Keratinocyte (primary cell): ENCODE measurements around the gene IL1RL1.

Experiments
- EZH2 ChIP-seq: IDR thresholded peaks from one replicate; pipeline ENCODE4 v1.6.1; 2012; ENCODE audit warnings: inconsistent platforms, mild to moderate bottlenecking, low read length, moderate library complexity
- TF ChIP-seq, protein P1 (sequence below), 3 experiments: IDR thresholded peaks in 1 of 3; conservative IDR thresholded peaks in 1 of 3; optimal IDR thresholded peaks in 1 of 3; 2 replicates in 2 of 3; 3 replicates in 1 of 3; pipeline versions ENCODE3 to v1.5.1; 2011; ENCODE audit warnings: low read length in 3 of 3, mild to moderate bottlenecking in 3 of 3, moderate library complexity in 2 of 3, control low read depth in 1 of 3, inconsistent platforms in 1 of 3; ENCODE audit not compliant: insufficient read depth in 2 of 3; ENCODE audit errors: extremely low read depth in 1 of 3

DNA sequence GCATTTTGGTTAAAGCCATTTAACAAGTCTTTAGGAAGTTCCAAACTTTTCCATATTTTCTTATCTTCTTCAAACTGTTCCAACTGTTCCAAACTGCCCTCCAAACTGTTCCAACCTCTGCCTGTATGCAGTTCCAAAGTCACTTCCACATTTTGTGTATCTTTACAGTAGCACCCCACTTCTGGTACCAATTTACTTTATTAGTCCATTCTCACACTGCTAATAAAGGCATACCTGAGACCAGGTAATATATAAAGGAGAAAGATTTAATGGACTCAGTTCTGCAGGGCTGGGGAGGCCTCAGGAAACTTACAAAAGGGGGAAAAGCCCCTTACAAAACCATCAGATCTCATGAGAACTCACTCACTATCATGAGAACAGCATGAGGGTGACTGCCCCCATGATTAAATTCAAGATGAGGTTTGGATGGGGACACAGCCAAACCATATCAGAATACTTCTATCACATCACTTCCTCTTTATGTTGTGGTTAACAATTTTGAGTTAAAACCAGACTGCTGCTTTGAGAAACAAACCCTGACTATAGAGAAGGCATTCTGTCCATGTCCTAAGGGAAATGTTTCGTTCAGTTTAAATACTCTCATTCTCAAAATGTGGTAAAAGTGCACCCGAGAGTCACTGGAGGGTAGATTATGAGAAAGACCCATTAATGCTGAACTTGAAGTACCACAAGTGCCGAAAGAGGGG, 55.2 kb downstream of the IL1RL1 start:
- TF ChIP-seq EZH2, result no peak
- TF ChIP-seq, protein P1, sequence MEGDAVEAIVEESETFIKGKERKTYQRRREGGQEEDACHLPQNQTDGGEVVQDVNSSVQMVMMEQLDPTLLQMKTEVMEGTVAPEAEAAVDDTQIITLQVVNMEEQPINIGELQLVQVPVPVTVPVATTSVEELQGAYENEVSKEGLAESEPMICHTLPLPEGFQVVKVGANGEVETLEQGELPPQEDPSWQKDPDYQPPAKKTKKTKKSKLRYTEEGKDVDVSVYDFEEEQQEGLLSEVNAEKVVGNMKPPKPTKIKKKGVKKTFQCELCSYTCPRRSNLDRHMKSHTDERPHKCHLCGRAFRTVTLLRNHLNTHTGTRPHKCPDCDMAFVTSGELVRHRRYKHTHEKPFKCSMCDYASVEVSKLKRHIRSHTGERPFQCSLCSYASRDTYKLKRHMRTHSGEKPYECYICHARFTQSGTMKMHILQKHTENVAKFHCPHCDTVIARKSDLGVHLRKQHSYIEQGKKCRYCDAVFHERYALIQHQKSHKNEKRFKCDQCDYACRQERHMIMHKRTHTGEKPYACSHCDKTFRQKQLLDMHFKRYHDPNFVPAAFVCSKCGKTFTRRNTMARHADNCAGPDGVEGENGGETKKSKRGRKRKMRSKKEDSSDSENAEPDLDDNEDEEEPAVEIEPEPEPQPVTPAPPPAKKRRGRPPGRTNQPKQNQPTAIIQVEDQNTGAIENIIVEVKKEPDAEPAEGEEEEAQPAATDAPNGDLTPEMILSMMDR (optimal IDR thresholded peaks at IDR 0.05 in 1 of 3, IDR thresholded peaks at IDR 0.05 in 1 of 3, conservative IDR thresholded peaks at IDR 0.05 in 1 of 3; ENCODE audit: extremely low read depth in 1 of 3, insufficient read depth in 2 of 3, low read length in 3 of 3), result no peak
